ENCODE results near the gene STK17A.

The STK17A gene

GRCh38 chr7:43621729-43622448 is 39.0 kb downstream of the STK17A start:
- TF ChIP-seq CTCF (conservative IDR thresholded peaks at IDR 0.05; ENCODE audit: low read depth, low read length) = no peak
- H3K4me2 ChIP-seq = no peak overlapping the region
- no peak overlapping the region for H3K9ac ChIP-seq
- H3K4me3 ChIP-seq (IDR thresholded peaks at IDR 0.05; ENCODE audit: insufficient read depth, low read depth, low read length) = no peak overlapping the region
- no peak overlapping the region for H3K27ac ChIP-seq
- peaks cover 14% of the 10 kb centered on the region for H4K20me1 ChIP-seq (ENCODE audit: insufficient read depth)
- peaks cover 17% of the 10 kb centered on the region; the same call in 1 of the 2 replicates for H3K36me3 ChIP-seq (ENCODE audit: insufficient read depth)
- peaks cover 47% of the 10 kb centered on the region for H3K4me1 ChIP-seq (ENCODE audit: low read depth, poor library complexity, severe bottlenecking)
- no peak overlapping the region for H2AFZ ChIP-seq (ENCODE audit: low read depth)
- peaks cover 63% of the 10 kb centered on the region; the same call in 1 of the 2 replicates for H3K79me2 ChIP-seq (ENCODE audit: insufficient read depth, low read depth)
- H3K27me3 ChIP-seq (ENCODE audit: insufficient read depth, low read depth) = no peaks in the 10 kb centered on the region

- no peak overlapping the region for H3K4me3 ChIP-seq (IDR thresholded peaks at IDR 0.05; ENCODE audit: insufficient read depth, low read depth, low read length)
- peaks cover 17% of the 10 kb centered on the region; the same call in 1 of the 2 replicates for H3K36me3 ChIP-seq (ENCODE audit: insufficient read depth)
- no peak overlapping the region for H2AFZ ChIP-seq (ENCODE audit: low read depth)
- TF ChIP-seq CTCF (conservative IDR thresholded peaks at IDR 0.05; ENCODE audit: low read depth, low read length) = no peak
- peak overlapping the region; percentile 16; the same call in 1 of the 2 replicates for H3K27ac ChIP-seq
- H3K27me3 ChIP-seq (ENCODE audit: insufficient read depth, low read depth) = no peaks in the 10 kb centered on the region
- H3K9ac ChIP-seq = no peak overlapping the region
- peaks cover 17% of the 10 kb centered on the region for H4K20me1 ChIP-seq (ENCODE audit: insufficient read depth)
- H3K4me1 ChIP-seq (ENCODE audit: low read depth, poor library complexity, severe bottlenecking) = peaks cover 47% of the 10 kb centered on the region
- peaks cover 41% of the 10 kb centered on the region; the same call in 1 of the 2 replicates for H3K79me2 ChIP-seq (ENCODE audit: insufficient read depth, low read depth)
- peak overlapping the region; percentile 33; the same call in 1 of the 2 replicates for H3K4me2 ChIP-seq
Observed at GRCh38 chr7:43624156-43624555, 41.2 kb downstream of the STK17A start.

DNA sequence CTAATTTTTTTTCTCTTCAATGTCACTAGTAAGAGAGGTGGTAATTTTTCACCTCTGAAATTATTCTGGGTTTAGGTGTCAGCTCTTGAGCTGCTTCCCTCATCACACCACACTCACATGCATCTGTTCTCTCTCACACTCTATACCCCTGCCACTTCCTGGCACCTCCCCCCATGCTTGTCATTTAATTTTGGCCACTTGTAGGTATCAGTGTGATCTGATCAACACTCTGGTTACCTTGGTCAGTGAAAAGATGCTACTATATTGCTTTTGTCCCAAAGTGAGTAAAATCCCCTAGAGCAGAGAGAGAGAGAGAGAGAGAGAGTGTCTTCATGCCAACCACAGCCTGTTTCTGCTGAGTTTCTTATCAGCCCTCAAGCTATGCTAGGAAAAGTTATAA is 42.5 kb downstream of the STK17A start:
- H3K79me2 ChIP-seq (ENCODE audit: insufficient read depth, low read depth) = peaks cover 40% of the 10 kb centered on the region; the same call in 1 of the 2 replicates
- peaks cover 17% of the 10 kb centered on the region for H4K20me1 ChIP-seq (ENCODE audit: insufficient read depth)
- peaks cover 17% of the 10 kb centered on the region; the same call in 1 of the 2 replicates for H3K36me3 ChIP-seq (ENCODE audit: insufficient read depth)

DNA sequence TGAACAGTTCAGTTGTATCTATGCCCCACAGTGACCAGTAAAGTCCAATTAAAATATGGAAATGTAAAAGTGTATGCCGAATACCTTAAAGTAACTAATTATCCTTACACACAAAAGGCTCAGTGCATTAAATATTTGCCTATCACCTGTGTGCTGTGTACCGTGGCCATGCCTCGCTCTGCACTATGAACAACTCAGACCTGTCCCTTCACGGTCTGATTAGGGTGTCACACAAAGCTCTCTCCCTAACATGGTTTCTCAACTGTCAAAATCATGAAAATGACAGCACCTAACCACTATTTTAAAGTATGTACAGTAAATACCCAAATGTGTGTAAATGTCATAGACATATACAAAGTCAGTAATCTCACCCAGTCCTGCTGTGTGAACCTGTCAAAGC is 43.1 kb downstream of the STK17A start:
- no peak overlapping the region for H3K9ac ChIP-seq
- H3K79me2 ChIP-seq (ENCODE audit: insufficient read depth, low read depth) = peaks cover 40% of the 10 kb centered on the region; the same call in 1 of the 2 replicates
- H3K27me3 ChIP-seq (ENCODE audit: insufficient read depth, low read depth) = no peaks in the 10 kb centered on the region
- H3K4me1 ChIP-seq (ENCODE audit: low read depth, poor library complexity, severe bottlenecking) = peaks cover 61% of the 10 kb centered on the region
- TF ChIP-seq CTCF (conservative IDR thresholded peaks at IDR 0.05; ENCODE audit: low read depth, low read length) = no peak
- H3K4me2 ChIP-seq = 0 out of 2 replicates have a peak overlapping the region, but pooled peaks have one; percentile 33
- peaks cover 17% of the 10 kb centered on the region for H4K20me1 ChIP-seq (ENCODE audit: insufficient read depth)
- no peak overlapping the region for H3K4me3 ChIP-seq (IDR thresholded peaks at IDR 0.05; ENCODE audit: insufficient read depth, low read depth, low read length)
- H2AFZ ChIP-seq (ENCODE audit: low read depth) = no peak overlapping the region
- H3K36me3 ChIP-seq (ENCODE audit: insufficient read depth) = peaks cover 17% of the 10 kb centered on the region; the same call in 1 of the 2 replicates
- no peak overlapping the region; the same call in 1 of the 2 replicates for H3K27ac ChIP-seq

More for the DNA sequence above, 42.5 kb downstream of the STK17A start:
- TF ChIP-seq CTCF (conservative IDR thresholded peaks at IDR 0.05; ENCODE audit: low read depth, low read length) = no peak
- Histone ChIP-seq H3K27me3 (ENCODE audit: insufficient read depth, low read depth) (no peaks in the 10 kb centered on the region), H3K9ac (no peak overlapping the region), H3K4me1 (ENCODE audit: low read depth, poor library complexity, severe bottlenecking) (peaks cover 58% of the 10 kb centered on the region), H3K4me3 (IDR thresholded peaks at IDR 0.05; ENCODE audit: insufficient read depth, low read depth, low read length) (no peak overlapping the region), H2AFZ (ENCODE audit: low read depth) (no peak overlapping the region), H3K27ac (peak overlapping the region; percentile 16; the same call in 1 of the 2 replicates), H3K4me2 (peak overlapping the region; percentile 33; the same call in 1 of the 2 replicates)
